Colonic mucosa (tissue), 4 donors: ENCODE results near the gene SLC30A3. TPM values are rescaled to one million over a fixed set of nuclear protein-coding genes. Genes with fewer than 3 reads are reported as not detected.

Source experiments
- DNase-seq: peaks from one replicate; pipeline ENCODE4 v3.0.0-alpha.2; 2020
- H3K27ac ChIP-seq: fragments of 200-600 bp; one replicate; pipeline ENCODE4 v1.8.0; 2021
- H3K27me3 ChIP-seq: fragments of 200-600 bp; one replicate; pipeline ENCODE4 v1.8.0; 2021
- H3K36me3 ChIP-seq: fragments of 200-600 bp; one replicate; pipeline ENCODE4 v1.8.0; 2021
- H3K4me1 ChIP-seq: fragments of 200-600 bp; one replicate; pipeline ENCODE4 v1.8.0; 2021; ENCODE audit warnings: mild to moderate bottlenecking
- H3K4me3 ChIP-seq: fragments of 200-600 bp; one replicate; pipeline ENCODE4 v1.8.0; 2021
- H3K9ac ChIP-seq, 2 donors: one replicate each; pipeline ENCODE4 v1.7.0; 2013; ENCODE audit warnings: control low read depth in 2 of 2, low read depth in 2 of 2, low read length in 2 of 2
- H3K9me3 ChIP-seq: fragments of 200-600 bp; one replicate; pipeline ENCODE4 v1.8.0; 2021
- intact Hi-C: fragments of 100-400 bp; cut with DNase I; formaldehyde crosslinking; loops from one replicate; pipeline ENCODE4 v1.14.1; 2022
- total RNA-seq, 2 donors: library from RNA; stranded (reverse); fragmentation: NEBNext Ultra II Directional in 1 of 2; extraction: Animal tissue kit (Norgen Biotek cat#: 25700) in 1 of 2; gene quantifications; one replicate each; pipeline ENCODE4 v1.2.1, GENCODE V29; 2021
- TF ChIP-seq, protein P1 (sequence below): fragments of 200-600 bp; IDR thresholded peaks from one replicate; pipeline ENCODE4 v1.8.0; 2022; ENCODE audit warnings: antibody characterized with exemption, mild to moderate bottlenecking
- donor health status: healthy.
- donor health status: DM: no; HTN: no; CAD: no.
- donor health status: DM: no; HTN: no; CAD: no.

The SLC30A3 gene
- total RNA-seq, 2 donors from 2014 or later = not detected

DNA sequence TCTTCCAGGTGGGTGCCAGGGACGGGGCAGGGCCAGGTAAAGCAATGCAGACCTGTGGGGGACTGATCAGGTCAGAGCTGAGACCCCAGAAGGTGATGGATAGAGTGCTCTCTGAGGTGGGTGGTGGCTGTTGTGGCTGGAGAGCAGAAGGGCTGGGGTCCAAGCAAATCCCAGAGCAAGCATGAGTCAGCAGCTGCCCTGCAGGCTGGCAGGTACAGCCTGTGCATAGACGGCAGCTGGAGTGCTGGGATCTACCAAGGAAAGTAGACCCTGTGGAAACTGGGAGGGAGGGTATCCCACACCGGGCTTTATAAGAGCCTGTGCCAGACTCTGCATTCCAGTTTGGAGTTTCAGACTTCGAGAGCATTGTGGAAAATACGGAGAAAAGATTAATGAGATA, 20.0 kb upstream of the SLC30A3 start:
- intact Hi-C loops = loop anchor here (10.0 kb wide), 1 partner anchor 318 kb away; no protein-coding TSS in a partner anchor

GRCh38 chr2:27281855-27282559, 19.2 kb upstream of the SLC30A3 start, which contains the start of gene TRIM54:
Gene TRIM54 (plus strand): TSS chr2:27282429. CDS start chr2:27282732, 303 bp downstream.
- no peak within 1 kb of the TSS for H3K9ac ChIP-seq
- no peak within 1 kb of the TSS for H3K27ac ChIP-seq
- H3K9me3 ChIP-seq = no peaks in the 10 kb centered on the region
- no peaks in the 10 kb centered on the region for H3K4me1 ChIP-seq
- no peaks in the 10 kb centered on the region for H3K27me3 ChIP-seq
- H3K4me3 ChIP-seq = no peak within 1 kb of the TSS
- intact Hi-C loops = loop anchor here (2.0 to 10.0 kb wide), 2 partner anchors 183 to 317 kb away; no protein-coding TSS in a partner anchor
- TF ChIP-seq, protein P1, sequence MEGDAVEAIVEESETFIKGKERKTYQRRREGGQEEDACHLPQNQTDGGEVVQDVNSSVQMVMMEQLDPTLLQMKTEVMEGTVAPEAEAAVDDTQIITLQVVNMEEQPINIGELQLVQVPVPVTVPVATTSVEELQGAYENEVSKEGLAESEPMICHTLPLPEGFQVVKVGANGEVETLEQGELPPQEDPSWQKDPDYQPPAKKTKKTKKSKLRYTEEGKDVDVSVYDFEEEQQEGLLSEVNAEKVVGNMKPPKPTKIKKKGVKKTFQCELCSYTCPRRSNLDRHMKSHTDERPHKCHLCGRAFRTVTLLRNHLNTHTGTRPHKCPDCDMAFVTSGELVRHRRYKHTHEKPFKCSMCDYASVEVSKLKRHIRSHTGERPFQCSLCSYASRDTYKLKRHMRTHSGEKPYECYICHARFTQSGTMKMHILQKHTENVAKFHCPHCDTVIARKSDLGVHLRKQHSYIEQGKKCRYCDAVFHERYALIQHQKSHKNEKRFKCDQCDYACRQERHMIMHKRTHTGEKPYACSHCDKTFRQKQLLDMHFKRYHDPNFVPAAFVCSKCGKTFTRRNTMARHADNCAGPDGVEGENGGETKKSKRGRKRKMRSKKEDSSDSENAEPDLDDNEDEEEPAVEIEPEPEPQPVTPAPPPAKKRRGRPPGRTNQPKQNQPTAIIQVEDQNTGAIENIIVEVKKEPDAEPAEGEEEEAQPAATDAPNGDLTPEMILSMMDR = no peak
- no peaks in the 10 kb centered on the region for H3K36me3 ChIP-seq
- no peak for DNase-seq

More for the DNA sequence above, 20.0 kb upstream of the SLC30A3 start:
- Histone ChIP-seq H3K4me3 (no peak overlapping the region), H3K27ac (no peak overlapping the region), H3K4me1 (no peaks in the 10 kb centered on the region), H3K27me3 (no peaks in the 10 kb centered on the region), H3K36me3 (no peaks in the 10 kb centered on the region), H3K9me3 (no peaks in the 10 kb centered on the region), H3K9ac (no peak overlapping the region)
- DNase-seq = no peak
- TF ChIP-seq, protein P1 = no peak

DNA sequence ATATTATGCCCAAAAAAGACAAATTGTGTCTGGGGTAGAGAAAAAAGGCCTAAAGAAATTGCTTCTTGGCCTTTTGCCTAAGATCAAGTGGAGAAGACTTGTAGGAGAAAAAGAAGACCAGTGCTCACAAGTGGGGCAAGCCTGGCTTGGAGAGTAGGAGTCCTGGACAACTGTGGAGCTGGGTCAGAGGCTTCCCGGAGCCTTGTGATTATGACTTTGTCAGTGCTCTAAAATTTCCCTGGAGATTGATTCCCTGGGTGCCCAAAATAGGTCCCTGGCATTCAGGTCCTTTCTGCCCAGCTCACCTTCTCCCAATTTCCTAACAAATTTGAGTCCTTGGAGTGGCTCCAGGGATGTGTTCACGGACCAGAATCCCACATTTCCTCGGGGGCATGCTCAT, 18.6 kb upstream of the SLC30A3 start:
- Histone ChIP-seq H3K4me3 (no peak overlapping the region), H3K27ac (no peak overlapping the region), H3K9ac (no peak overlapping the region), H3K27me3 (no peaks in the 10 kb centered on the region), H3K36me3 (no peaks in the 10 kb centered on the region), H3K4me1 (no peaks in the 10 kb centered on the region), H3K9me3 (no peaks in the 10 kb centered on the region)
- intact Hi-C loops = loop anchor here (2.0 to 10.0 kb wide), 2 partner anchors 183 to 317 kb away; no protein-coding TSS in a partner anchor
- TF ChIP-seq, protein P1 = no peak
- DNase-seq = no peak

GRCh38 chr2:27280826-27281225, 18.0 kb upstream of the SLC30A3 start:
- Histone ChIP-seq H3K9ac (no peak overlapping the region), H3K27ac (no peak overlapping the region), H3K4me1 (no peaks in the 10 kb centered on the region), H3K9me3 (no peaks in the 10 kb centered on the region), H3K27me3 (no peaks in the 10 kb centered on the region), H3K36me3 (no peaks in the 10 kb centered on the region), H3K4me3 (no peak overlapping the region)
- DNase-seq = no peak
- TF ChIP-seq, protein P1 = no peak
- intact Hi-C loops = loop anchor here (2.0 to 10.0 kb wide), 2 partner anchors 182 to 316 kb away; no protein-coding TSS in a partner anchor

DNA sequence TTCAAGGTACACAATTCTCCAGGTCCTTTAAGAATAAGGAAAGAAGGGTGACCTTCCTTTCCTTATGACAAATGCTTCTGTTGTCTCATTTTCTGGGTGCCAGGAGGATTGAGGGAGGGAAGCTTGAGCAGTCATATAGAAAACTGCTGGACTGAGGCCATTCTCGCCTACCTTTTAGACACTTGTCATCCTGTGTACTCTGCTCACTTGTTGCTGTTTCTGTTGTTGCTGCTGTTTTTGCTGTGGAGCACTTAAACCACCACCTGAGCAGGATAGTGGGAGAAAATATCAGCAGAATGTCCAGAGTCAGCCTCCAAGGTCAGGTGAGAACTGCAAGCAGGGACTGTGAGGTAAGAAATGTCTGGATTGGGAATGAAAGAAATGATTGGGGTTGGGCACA, 15.2 kb upstream of the SLC30A3 start:
- no peak overlapping the region for H3K27ac ChIP-seq
- intact Hi-C loops = no loop called here
- no peak overlapping the region for H3K4me3 ChIP-seq
- no peak for DNase-seq
- TF ChIP-seq, protein P1 = no peak
- no peaks in the 10 kb centered on the region for H3K4me1 ChIP-seq
- H3K27me3 ChIP-seq = no peaks in the 10 kb centered on the region
- no peaks in the 10 kb centered on the region for H3K9me3 ChIP-seq
- H3K36me3 ChIP-seq = no peaks in the 10 kb centered on the region
- no peak overlapping the region for H3K9ac ChIP-seq
